ENCODE data around the gene CNR2.
"Not testable (repeated sequence)": the region's sequence is repeated elsewhere in the genome, so short reads cannot be mapped to it uniquely, and the experiment has no call there.

The CNR2 gene

DNA sequence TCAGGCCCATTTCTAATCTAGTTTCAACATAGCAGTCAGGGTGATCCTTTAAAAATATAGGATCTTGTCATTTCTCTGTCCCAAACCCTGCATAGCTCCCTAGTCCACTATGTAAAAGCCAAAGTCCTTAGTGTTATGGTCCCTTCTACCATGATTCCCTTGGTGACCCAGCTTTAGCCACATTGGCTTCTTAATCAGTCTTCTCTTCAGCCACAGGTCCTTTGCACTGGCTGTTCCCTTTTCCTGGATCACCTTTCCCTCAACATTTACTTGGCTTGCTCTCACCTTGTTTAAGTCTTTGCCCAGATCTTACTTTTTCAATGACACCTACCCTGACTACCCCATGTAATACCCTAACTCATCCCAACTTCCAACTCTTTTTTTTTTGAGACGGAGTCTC is 33.4 kb downstream of the CNR2 start:
- DNase-seq = no peak

DNA sequence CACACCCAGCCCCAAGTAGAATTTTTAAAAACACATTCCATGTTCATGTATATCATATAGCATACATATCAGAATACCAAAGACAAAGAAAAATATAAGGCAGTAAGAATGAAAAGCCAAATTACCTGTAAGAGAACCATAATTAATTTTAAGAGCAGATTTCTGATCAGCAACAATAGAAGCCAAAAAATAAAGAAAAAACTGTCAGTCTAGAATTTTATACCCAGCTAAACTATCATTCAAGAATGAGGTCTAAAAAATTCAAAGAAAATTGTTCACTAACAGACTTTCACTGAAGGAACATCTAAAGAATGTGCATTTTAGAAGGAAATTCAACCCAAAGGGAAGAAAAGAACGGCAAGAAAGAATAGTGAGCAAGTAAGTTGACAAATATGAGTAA is 34.5 kb downstream of the CNR2 start:
- DNase-seq = no peak

DNA sequence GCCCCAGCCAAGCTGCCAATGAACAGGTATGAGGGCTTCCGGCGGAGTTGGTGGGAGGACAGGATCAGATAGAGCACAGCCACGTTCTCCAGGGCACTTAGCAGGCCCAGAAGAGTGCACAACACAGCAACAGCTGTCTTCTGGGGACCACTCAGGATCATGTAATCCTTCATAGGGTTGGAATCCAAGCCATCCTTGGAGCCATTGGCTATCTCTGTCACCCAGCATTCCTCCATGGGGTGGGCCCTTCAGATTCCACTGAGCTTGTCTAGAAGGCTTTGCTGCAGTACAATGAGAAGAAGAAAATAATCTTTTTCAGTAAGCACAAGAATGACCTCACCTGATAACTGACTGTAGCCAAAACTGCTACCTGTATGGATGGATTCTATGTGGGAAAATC is 37.8 kb downstream of the CNR2 start:
- DNase-seq = no peak

- DNase-seq = no peak
These were observed 40.7 kb downstream of the CNR2 start for GRCh38 chr1:23872421-23872820.

DNA sequence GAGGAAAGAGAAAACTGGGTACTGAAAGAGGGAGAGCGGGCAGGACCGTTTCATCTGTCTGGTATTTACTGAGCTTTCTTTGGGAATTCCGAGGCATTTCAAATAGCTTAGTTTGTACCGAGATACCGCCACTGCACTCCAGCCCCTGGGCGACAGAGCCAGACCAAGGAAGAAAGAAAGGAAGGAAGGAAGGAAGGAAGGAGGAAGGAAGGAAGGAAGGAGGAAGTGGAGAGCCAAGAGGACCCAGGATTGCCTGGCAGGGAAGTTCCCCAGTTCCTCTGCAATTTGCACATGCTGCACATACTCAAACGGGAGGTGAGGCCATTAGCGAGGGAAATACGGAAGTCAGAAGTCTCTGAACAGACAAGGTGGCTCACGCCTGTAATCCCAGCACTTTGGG is 44.1 kb downstream of the CNR2 start:
- no peak for DNase-seq

GRCh38 chr1:23868557-23869016 is 44.6 kb downstream of the CNR2 start:
- DNase-seq = no peak

- peak; percentile 94 for DNase-seq
These were observed 45.1 kb downstream of the CNR2 start, which contains the start of gene FUCA1 for GRCh38 chr1:23867895-23868556. TSS of gene FUCA1 (minus strand) at chr1:23868290. CDS start at chr1:23868286, 4 bp downstream.

DNA sequence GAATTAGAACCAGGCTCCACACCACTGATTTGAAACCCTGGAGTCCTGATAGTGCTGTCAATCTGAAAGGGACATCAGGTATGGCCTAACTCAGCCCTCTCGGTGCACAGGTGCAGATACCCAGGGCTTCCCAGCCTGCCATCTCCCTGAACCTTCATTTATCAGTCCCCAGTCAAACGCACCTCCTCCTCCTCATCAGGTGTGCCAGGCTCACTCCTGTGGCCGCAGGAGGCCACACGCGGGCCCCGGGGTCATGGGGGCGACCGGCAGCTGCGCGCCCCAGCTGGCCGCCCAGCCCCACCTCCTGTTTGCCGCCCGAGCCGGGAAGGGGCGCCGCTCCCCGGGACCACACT is 45.6 kb downstream of the CNR2 start:
- DNase-seq = no peak

DNA sequence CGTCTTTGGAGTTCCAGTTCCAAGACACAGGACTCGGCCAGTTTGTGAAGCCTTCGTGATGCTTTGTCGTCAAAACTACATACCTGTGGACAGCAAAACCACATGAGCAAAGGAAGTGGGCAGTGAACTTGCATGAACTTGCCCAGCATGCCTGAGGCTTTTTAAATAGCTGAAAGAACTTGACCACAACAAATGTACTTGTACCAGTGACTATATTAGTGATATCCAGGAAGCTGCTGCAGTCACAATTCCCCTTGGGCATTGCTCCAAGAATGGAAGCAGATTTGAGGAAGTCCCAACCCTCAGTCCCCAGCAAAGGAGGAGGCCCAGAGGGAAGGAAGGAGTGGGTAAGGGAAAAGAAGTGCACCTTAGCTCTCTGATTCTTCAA is 47.6 kb downstream of the CNR2 start:
- no peak for DNase-seq

- no peak for DNase-seq
These were observed 48.2 kb downstream of the CNR2 start for GRCh38 chr1:23864801-23865542.

GRCh38 chr1:23862640-23863039 is 50.5 kb downstream of the CNR2 start:
- no peak for DNase-seq

DNA sequence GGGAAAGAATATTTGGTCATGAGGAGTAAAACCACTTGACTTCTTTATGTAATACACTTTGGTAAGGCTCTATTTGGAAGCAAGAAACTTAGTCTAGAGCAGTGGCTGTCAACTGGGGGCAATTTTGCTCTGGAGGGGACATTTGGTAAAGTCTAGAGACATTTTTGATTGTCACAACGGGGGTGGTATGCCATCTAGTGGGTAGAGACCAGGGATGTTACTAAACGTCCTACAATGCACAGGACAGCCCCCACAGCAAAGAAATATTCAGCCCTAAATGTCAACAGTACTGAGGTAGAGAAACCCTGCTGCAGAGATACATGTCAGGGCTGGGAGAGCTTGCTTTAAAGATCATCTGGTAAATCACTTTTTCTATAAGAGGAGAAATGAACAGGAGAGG is 58.6 kb downstream of the CNR2 start:
- no peak for DNase-seq

GRCh38 chr1:23853124-23853523 is 60.0 kb downstream of the CNR2 start:
- DNase-seq = not testable (repeated sequence)

GRCh38 chr1:23851406-23851805 is 61.8 kb downstream of the CNR2 start:
- DNase-seq = not testable (repeated sequence)

DNA sequence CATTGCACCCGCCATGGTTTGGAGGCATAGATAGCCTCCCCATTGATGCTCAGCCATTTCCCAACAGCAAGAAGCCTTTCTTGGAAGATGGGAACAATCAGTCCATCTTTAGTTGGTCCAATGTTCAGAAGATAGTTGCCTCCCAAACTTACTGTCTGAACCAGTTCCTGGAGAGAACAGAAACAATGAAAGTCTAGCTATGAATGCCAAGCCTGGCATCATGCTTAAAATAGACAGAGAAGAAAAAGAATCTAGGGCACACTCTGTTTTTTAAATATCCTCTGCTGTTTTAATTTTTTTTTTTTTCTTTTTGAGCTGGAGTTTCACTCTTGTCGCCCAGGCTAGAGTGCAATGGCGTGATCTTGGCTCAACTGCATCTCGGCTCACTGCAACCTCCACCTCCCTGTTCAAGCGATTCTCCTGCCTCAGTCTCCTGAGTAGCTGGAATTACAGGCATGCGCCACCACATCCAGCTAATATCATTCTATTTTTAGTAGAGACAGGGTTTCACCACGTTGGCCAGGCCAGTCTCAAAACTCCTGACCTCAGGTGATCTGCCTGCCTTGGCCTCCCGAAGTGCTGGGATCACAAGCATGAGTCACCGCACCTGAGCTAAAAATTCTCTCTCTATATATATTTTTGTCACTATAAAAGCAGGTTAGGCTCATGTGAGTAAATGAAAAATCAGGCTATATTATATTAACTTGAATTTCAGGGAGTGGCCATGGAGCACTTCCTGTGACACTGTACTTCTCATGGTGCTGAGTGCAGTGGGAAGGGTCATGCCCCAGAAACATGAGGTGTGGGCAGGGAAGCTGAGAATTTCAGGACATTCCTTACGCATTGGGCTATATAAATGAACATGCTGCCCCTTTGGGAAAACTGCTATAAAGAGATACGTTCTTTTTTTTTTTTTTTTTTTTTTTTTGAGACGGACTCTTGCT is 64.2 kb downstream of the CNR2 start:
- no peak for DNase-seq

DNA sequence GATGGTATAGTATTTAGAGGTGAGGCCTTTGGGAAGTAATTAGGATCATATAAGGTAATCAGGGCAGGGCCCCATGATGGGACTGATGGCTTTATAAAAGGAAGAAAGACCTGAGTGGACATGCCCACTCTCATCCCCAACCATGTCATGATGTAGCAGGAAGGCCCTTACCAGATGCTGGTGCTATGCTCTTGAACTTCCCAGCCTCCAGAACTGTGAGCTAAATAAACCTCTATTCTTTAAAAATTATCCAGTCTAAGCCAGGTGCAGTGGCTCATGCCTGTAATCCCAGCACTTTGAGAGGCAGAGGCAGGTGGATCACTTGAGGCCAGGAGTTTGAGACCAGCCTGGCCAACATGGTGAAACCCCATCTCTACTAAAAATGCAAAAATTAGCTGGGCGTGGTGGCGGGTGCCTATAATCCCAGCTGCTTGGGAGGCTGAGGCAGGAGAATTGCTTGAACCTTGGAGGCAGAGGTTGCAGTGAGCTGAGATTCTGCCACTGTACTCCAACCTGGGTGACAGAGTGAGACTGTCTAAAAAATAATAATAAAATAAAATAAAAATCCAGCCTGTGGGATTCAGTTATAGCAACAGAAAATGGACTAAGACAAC is 65.6 kb downstream of the CNR2 start:
- DNase-seq = not testable (repeated sequence)

- DNase-seq = no peak
These were observed 68.0 kb downstream of the CNR2 start for GRCh38 chr1:23845163-23845562.

GRCh38 chr1:23843644-23844043 is 69.5 kb downstream of the CNR2 start:
- no peak for DNase-seq

- peak; percentile 56 for DNase-seq
These were observed 74.7 kb downstream of the CNR2 start for GRCh38 chr1:23838401-23838866.

DNA sequence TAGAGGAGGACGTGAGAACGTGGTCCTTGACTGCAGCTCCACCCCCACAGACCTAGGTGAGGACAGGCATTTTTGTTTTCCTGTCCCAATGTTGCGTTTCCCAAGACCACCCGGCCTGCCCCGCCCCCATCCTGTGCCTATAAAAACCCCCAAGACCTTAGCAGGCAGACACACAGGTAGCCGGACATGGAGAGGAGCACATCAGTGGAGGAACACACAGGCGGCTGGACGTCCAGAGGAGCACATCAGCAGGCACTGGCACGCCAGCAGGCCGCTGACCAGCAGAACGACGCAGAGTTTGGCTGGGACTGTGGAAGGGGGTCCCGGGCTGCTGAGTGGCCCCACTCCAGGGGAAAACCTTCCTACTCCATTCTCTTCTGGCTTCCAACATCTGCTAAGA is 75.3 kb downstream of the CNR2 start:
- no peak for DNase-seq

GRCh38 chr1:23836037-23836436 is 77.1 kb downstream of the CNR2 start:
- no peak for DNase-seq

- DNase-seq = not testable (repeated sequence)
These were observed 79.0 kb downstream of the CNR2 start for GRCh38 chr1:23834156-23834555.

GRCh38 chr1:23827717-23828116 is 85.4 kb downstream of the CNR2 start:
- DNase-seq = no peak
